Activated CD4-positive, alpha-beta T cell treated with anti-CD3 and anti-CD28 coated beads, Interleukin-2, Interleukin-6, amounts not matched to agents 100 ng/mL and 50 ng/mL, durations not matched to agents 16 hours and 8 hours (primary cell): Measurements from ENCODE around the gene MMP14.
"Not testable (repeated sequence)": the region's sequence is repeated elsewhere in the genome, so short reads cannot be mapped to it uniquely, and the experiment has no call there.

Experiments
- DNase-seq: peaks from one replicate; pipeline ENCODE4 v3.0.0-alpha.2; 2020

The MMP14 gene

GRCh38 chr14:22842211-22843122 lies 6.1 kb downstream of the MMP14 start:
- DNase-seq = no peak

- no peak for DNase-seq
Measured at GRCh38 chr14:22843123-22843925, 6.9 kb downstream of the MMP14 start.

- no peak for DNase-seq
Measured at GRCh38 chr14:22844221-22845102, 8.1 kb downstream of the MMP14 start.

GRCh38 chr14:22845103-22845394 lies 8.7 kb downstream of the MMP14 start:
- DNase-seq = no peak

GRCh38 chr14:22845821-22846625 lies 9.6 kb downstream of the MMP14 start:
- DNase-seq = no peak

GRCh38 chr14:22846811-22847307 lies 10.5 kb downstream of the MMP14 start:
- no peak for DNase-seq

- no peak for DNase-seq
Measured at GRCh38 chr14:22847661-22848341, 11.4 kb downstream of the MMP14 start.

GRCh38 chr14:22848351-22849164 lies 12.2 kb downstream of the MMP14 start:
- no peak for DNase-seq

- DNase-seq = no peak
Measured at GRCh38 chr14:22849212-22849819, 12.9 kb downstream of the MMP14 start.

- DNase-seq = peak; percentile 80
Measured at GRCh38 chr14:22850944-22851764, 14.8 kb downstream of the MMP14 start.

- DNase-seq = not testable (repeated sequence)
Measured at GRCh38 chr14:22852178-22852577, 15.8 kb downstream of the MMP14 start.

GRCh38 chr14:22852599-22852939 lies 16.2 kb downstream of the MMP14 start:
- no peak for DNase-seq

GRCh38 chr14:22852940-22853767 lies 16.8 kb downstream of the MMP14 start:
- peak; percentile 94 for DNase-seq

- DNase-seq = not testable (repeated sequence)
Measured at GRCh38 chr14:22854296-22854695, 17.9 kb downstream of the MMP14 start.

GRCh38 chr14:22854963-22855724 lies 18.8 kb downstream of the MMP14 start:
- DNase-seq = peak; percentile 34

- no peak for DNase-seq
Measured at GRCh38 chr14:22856428-22856827, 20.0 kb downstream of the MMP14 start.

GRCh38 chr14:22860377-22860776 lies 24.0 kb downstream of the MMP14 start:
- DNase-seq = not testable (repeated sequence)
